ENCODE results near the gene PRL.

The PRL gene

GRCh38 chr6:22328474-22328873 is 31.6 kb upstream of the PRL start:
- no peak for TF ChIP-seq CTCF (IDR thresholded peaks at IDR 0.05; ENCODE audit: low read depth, low read length, missing control alignments)

GRCh38 chr6:22327881-22328280 is 31.0 kb upstream of the PRL start:
- no peak overlapping the region for H3K4me3 ChIP-seq (ENCODE audit: low read depth, low read length)
- no peak for DNase-seq (ENCODE audit: low read depth)
- TF ChIP-seq CTCF (IDR thresholded peaks at IDR 0.05; ENCODE audit: low read depth, low read length, missing control alignments) = no peak

More at GRCh38 chr6:22328474-22328873, 31.6 kb upstream of the PRL start:
- no peak for DNase-seq (ENCODE audit: low read depth)
- H3K4me3 ChIP-seq (ENCODE audit: low read depth, low read length) = no peak overlapping the region

- no peak overlapping the region for H3K4me3 ChIP-seq (ENCODE audit: low read depth, low read length)
- no peak for DNase-seq (ENCODE audit: low read depth)
- no peak for TF ChIP-seq CTCF (IDR thresholded peaks at IDR 0.05; ENCODE audit: low read depth, low read length, missing control alignments)
Observed at GRCh38 chr6:22326500-22326899, 29.7 kb upstream of the PRL start.

- no peak overlapping the region for H3K4me3 ChIP-seq (ENCODE audit: low read depth, low read length)
- no peak for DNase-seq (ENCODE audit: low read depth)
- TF ChIP-seq CTCF (IDR thresholded peaks at IDR 0.05; ENCODE audit: low read depth, low read length, missing control alignments) = no peak
Observed at GRCh38 chr6:22325481-22325880, 28.6 kb upstream of the PRL start.

GRCh38 chr6:22323848-22324247 is 27.0 kb upstream of the PRL start:
- no peak for TF ChIP-seq CTCF (IDR thresholded peaks at IDR 0.05; ENCODE audit: low read depth, low read length, missing control alignments)
- no peak for DNase-seq (ENCODE audit: low read depth)
- no peak overlapping the region for H3K4me3 ChIP-seq (ENCODE audit: low read depth, low read length)

GRCh38 chr6:22322103-22323030 is 25.5 kb upstream of the PRL start:
- DNase-seq (ENCODE audit: low read depth) = no peak
- H3K4me3 ChIP-seq (ENCODE audit: low read depth, low read length) = no peak overlapping the region
- no peak for TF ChIP-seq CTCF (IDR thresholded peaks at IDR 0.05; ENCODE audit: low read depth, low read length, missing control alignments)

GRCh38 chr6:22320750-22321149 is 23.9 kb upstream of the PRL start:
- H3K4me3 ChIP-seq (ENCODE audit: low read depth, low read length) = no peak overlapping the region
- no peak for DNase-seq (ENCODE audit: low read depth)
- TF ChIP-seq CTCF (IDR thresholded peaks at IDR 0.05; ENCODE audit: low read depth, low read length, missing control alignments) = no peak

Data from GM12864 (cell line).